Stimulated activated CD4-positive, alpha-beta T cell treated with anti-CD3 and anti-CD28 coated beads, TNF-alpha, amount 100 ng/mL, for 24 hours (primary cell): ENCODE results near the gene POC1A.
"Not testable (repeated sequence)": the region's sequence is repeated elsewhere in the genome, so short reads cannot be mapped to it uniquely, and the experiment has no call there.

Experiments used
- DNase-seq, 3 experiments: peaks; one replicate each; pipeline ENCODE4 v3.0.0-alpha.2; 2020; ENCODE audit warnings: low read depth in 3 of 3

Gene POC1A

GRCh38 chr3:52183786-52184445, 29.7 kb upstream of the POC1A start:
- no peak for DNase-seq

GRCh38 chr3:52182691-52183090, 28.5 kb upstream of the POC1A start:
- DNase-seq = no peak

GRCh38 chr3:52182196-52182595, 28.0 kb upstream of the POC1A start:
- no peak for DNase-seq

GRCh38 chr3:52181543-52181942, 27.3 kb upstream of the POC1A start:
- no peak for DNase-seq

GRCh38 chr3:52178537-52178936, 24.3 kb upstream of the POC1A start:
- no peak for DNase-seq

GRCh38 chr3:52178126-52178525, 23.9 kb upstream of the POC1A start:
- DNase-seq = not testable (repeated sequence)

GRCh38 chr3:52177701-52178042, 23.4 kb upstream of the POC1A start:
- DNase-seq = no peak

GRCh38 chr3:52176951-52177700, 22.9 kb upstream of the POC1A start:
- DNase-seq = no peak

- no peak for DNase-seq
These were observed 22.0 kb upstream of the POC1A start for GRCh38 chr3:52176180-52176752.

- no peak for DNase-seq
These were observed 21.4 kb upstream of the POC1A start for GRCh38 chr3:52175416-52176179.

GRCh38 chr3:52174896-52175295, 20.7 kb upstream of the POC1A start:
- DNase-seq = no peak

- DNase-seq = no peak
These were observed 18.9 kb upstream of the POC1A start for GRCh38 chr3:52173101-52173500.

GRCh38 chr3:52172262-52172757, 18.1 kb upstream of the POC1A start:
- no peak for DNase-seq

- DNase-seq = no peak
These were observed 17.5 kb upstream of the POC1A start for GRCh38 chr3:52171514-52172261.

- DNase-seq = not testable (repeated sequence)
These were observed 16.0 kb upstream of the POC1A start for GRCh38 chr3:52170217-52170616.

- no peak for DNase-seq
These were observed 13.0 kb upstream of the POC1A start for GRCh38 chr3:52167240-52167639.

- DNase-seq = no peak
These were observed 8.1 kb upstream of the POC1A start for GRCh38 chr3:52162250-52162872.

- no peak for DNase-seq
These were observed 5.3 kb upstream of the POC1A start for GRCh38 chr3:52159503-52159902.

GRCh38 chr3:52155912-52156311, 1.7 kb upstream of the POC1A start:
- no peak for DNase-seq

GRCh38 chr3:52153389-52154096, 680 bp downstream of the POC1A start:
- DNase-seq = peak in 1 of 3 experiments; percentile 11
